Neutrophil (primary cell): ENCODE measurements around the gene LMBRD1.

ENCODE experiments used
- H3K27ac ChIP-seq: fragments of 200-600 bp; sonication (generic); 2 replicates; pipeline ENCODE4 v1.5.1; 2016; ENCODE audit warnings: mild to moderate bottlenecking, moderate library complexity
- H3K27me3 ChIP-seq: fragments of 200-600 bp; sonication (generic); 2 replicates; pipeline ENCODE4 v1.6.0; 2016; ENCODE audit warnings: mild to moderate bottlenecking
- H3K36me3 ChIP-seq: fragments of 200-600 bp; sonication (generic); 2 replicates; pipeline ENCODE4 v1.5.1; 2017
- H3K4me1 ChIP-seq, 2 experiments: fragments of 200-600 bp in 1 of 2; sonication (generic) in 1 of 2; 1 replicate in 1 of 2; 2 replicates in 1 of 2; pipeline versions ENCODE4 v1.5.1 to v1.6.1; 2013 to 2016; ENCODE audit warnings: low read depth in 1 of 2, low read length in 1 of 2, mild to moderate bottlenecking in 1 of 2, moderate library complexity in 1 of 2; ENCODE audit not compliant: control insufficient read depth in 1 of 2, insufficient read depth in 1 of 2
- H3K4me3 ChIP-seq, 2 experiments: fragments of 200-600 bp in 1 of 2; sonication (generic) in 1 of 2; 1 replicate in 1 of 2; 2 replicates in 1 of 2; pipeline ENCODE4 v1.5.1; 2013 to 2016; ENCODE audit warnings: low read depth in 1 of 2, low read length in 1 of 2, mild to moderate bottlenecking in 1 of 2, moderate library complexity in 1 of 2
- H3K9me3 ChIP-seq: fragments of 200-600 bp; sonication (generic); 2 replicates; pipeline ENCODE4 v1.5.1; 2016
- CTCF ChIP-seq: fragments of 200-600 bp; sonication (generic); IDR thresholded peaks from 2 replicates; pipeline ENCODE4 v1.5.1; 2016; ENCODE audit warnings: antibody characterized with exemption

Gene LMBRD1

GRCh38 chr6:69706724-69707123 is 90.1 kb downstream of the LMBRD1 start:
- H3K4me1 ChIP-seq, result peaks cover 0 to 3% of the 10 kb centered on the region in 2 experiments
- no peak overlapping the region for H3K27ac ChIP-seq
- no peaks in the 10 kb centered on the region for H3K27me3 ChIP-seq
- no peak for TF ChIP-seq CTCF
- H3K4me3 ChIP-seq, result no peak overlapping the region
- H3K9me3 ChIP-seq, result no peaks in the 10 kb centered on the region
- peaks cover 26% of the 10 kb centered on the region for H3K36me3 ChIP-seq

GRCh38 chr6:69705954-69706353 is 90.9 kb downstream of the LMBRD1 start:
- no peak for TF ChIP-seq CTCF
- H3K27ac ChIP-seq, result no peak overlapping the region
- no peaks in the 10 kb centered on the region for H3K4me1 ChIP-seq
- peaks cover 29% of the 10 kb centered on the region for H3K36me3 ChIP-seq
- no peak overlapping the region for H3K4me3 ChIP-seq
- H3K27me3 ChIP-seq, result no peaks in the 10 kb centered on the region
- no peaks in the 10 kb centered on the region for H3K9me3 ChIP-seq

- Histone ChIP-seq H3K27me3 (no peaks in the 10 kb centered on the region), H3K9me3 (no peaks in the 10 kb centered on the region), H3K36me3 (peaks cover 35% of the 10 kb centered on the region), H3K4me3 (no peak overlapping the region), H3K27ac (no peak overlapping the region), H3K4me1 (no peaks in the 10 kb centered on the region)
- TF ChIP-seq CTCF, result no peak
These were observed 91.9 kb downstream of the LMBRD1 start for GRCh38 chr6:69704916-69705315.

- Histone ChIP-seq H3K4me1 (no peaks in the 10 kb centered on the region), H3K27ac (no peak overlapping the region), H3K4me3 (no peak overlapping the region), H3K27me3 (no peaks in the 10 kb centered on the region), H3K36me3 (peaks cover 46% of the 10 kb centered on the region), H3K9me3 (no peaks in the 10 kb centered on the region)
- TF ChIP-seq CTCF, result no peak
These were observed 97.2 kb downstream of the LMBRD1 start for GRCh38 chr6:69699655-69700054.

GRCh38 chr6:69696273-69696672 is 100.5 kb downstream of the LMBRD1 start:
- TF ChIP-seq CTCF, result no peak
- Histone ChIP-seq H3K4me1 (no peaks in the 10 kb centered on the region), H3K4me3 (no peak overlapping the region), H3K9me3 (no peaks in the 10 kb centered on the region), H3K36me3 (peaks cover 46% of the 10 kb centered on the region), H3K27ac (no peak overlapping the region), H3K27me3 (no peaks in the 10 kb centered on the region)

- H3K27ac ChIP-seq, result no peak overlapping the region
- H3K4me1 ChIP-seq, result peaks cover 9 to 10% of the 10 kb centered on the region in 2 experiments
- no peak for TF ChIP-seq CTCF
- H3K9me3 ChIP-seq, result no peaks in the 10 kb centered on the region
- no peak overlapping the region for H3K4me3 ChIP-seq
- no peaks in the 10 kb centered on the region for H3K27me3 ChIP-seq
- peaks cover 28% of the 10 kb centered on the region for H3K36me3 ChIP-seq
These were observed 103.0 kb downstream of the LMBRD1 start for GRCh38 chr6:69693762-69694161.
